Naive B cell (primary cell): ENCODE data around the gene RNU6-9. TPM values are rescaled to one million over a fixed set of nuclear protein-coding genes. Genes with fewer than 3 reads are reported as not detected.
"Not testable (repeated sequence)": the region's sequence is repeated elsewhere in the genome, so short reads cannot be mapped to it uniquely, and the experiment has no call there.

Experiments
- ATAC-seq, 2 donors: fragments of 150-1000 bp; cut with Tn5 transposase; 2 replicates each; pipeline ENCODE4 v1.10.0; 2021; ENCODE audit warnings: low read depth in 2 of 2, mild to moderate bottlenecking in 2 of 2, moderate library complexity in 2 of 2
- DNase-seq: peaks from one replicate; pipeline ENCODE4 v3.0.0; 2022
- H3K27ac Mint-ChIP-seq, 6 donors: one replicate each; pipeline ENCODE4 v1.8.0; 2020 to 2022; ENCODE audit warnings: mild to moderate bottlenecking in 6 of 6, mixed read lengths in 6 of 6, moderate library complexity in 5 of 6, inconsistent platforms in 2 of 6
- H3K27me3 Mint-ChIP-seq, 3 donors: one replicate each; pipeline ENCODE4 v1.8.0; 2021 to 2022; ENCODE audit warnings: mixed read lengths in 3 of 3, mild to moderate bottlenecking in 1 of 3
- H3K36me3 Mint-ChIP-seq, 2 donors: one replicate each; pipeline ENCODE4 v1.8.0; 2020 to 2022; ENCODE audit warnings: mixed read lengths in 2 of 2, inconsistent platforms in 1 of 2, mild to moderate bottlenecking in 1 of 2
- H3K4me1 Mint-ChIP-seq, 3 donors: one replicate each; pipeline ENCODE4 v1.8.0; 2020 to 2022; ENCODE audit warnings: mixed read lengths in 3 of 3, inconsistent platforms in 1 of 3, mild to moderate bottlenecking in 1 of 3, moderate library complexity in 1 of 3
- H3K4me3 Mint-ChIP-seq, 8 donors: one replicate each; pipeline ENCODE4 v1.8.0; 2020 to 2022; ENCODE audit warnings: mild to moderate bottlenecking in 8 of 8, mixed read lengths in 8 of 8, moderate library complexity in 8 of 8, inconsistent platforms in 2 of 8
- H3K9me3 Mint-ChIP-seq, 7 donors: one replicate each; pipeline ENCODE4 v1.8.0; 2020 to 2022; ENCODE audit warnings: mixed read lengths in 7 of 7, mild to moderate bottlenecking in 5 of 7, inconsistent platforms in 2 of 7, moderate library complexity in 1 of 7
- polyA plus RNA-seq, 6 donors: library from polyadenylated mRNA; unstranded; fragments of 300-500 nt; fragmentation: Illumina TruSeq; gene quantifications; one replicate each; pipeline ENCODE4 v1.2.3, GENCODE V29; 2021; ENCODE audit warnings: low read depth in 6 of 6

The RNU6-9 gene
- polyA plus RNA-seq, 6 donors from 2014 or later, result not detected

- no peaks in the 10 kb centered on the region for H3K27me3 Mint-ChIP-seq
- no peaks in the 10 kb centered on the region for H3K9me3 Mint-ChIP-seq
- ATAC-seq, result no peak
- DNase-seq, result no peak
- H3K36me3 Mint-ChIP-seq, result no peaks in the 10 kb centered on the region
- H3K4me3 Mint-ChIP-seq, result peak overlapping the region in 2 of 8 donors; percentile 41 to 42
- peaks cover 12 to 20% (median 18%) of the 10 kb centered on the region in 3 donors for H3K4me1 Mint-ChIP-seq
- no peak overlapping the region for H3K27ac Mint-ChIP-seq
Measured at GRCh38 chr19:887599-887998, 5.7 kb upstream of the RNU6-9 start.

- H3K4me3 Mint-ChIP-seq, result peak overlapping the region in 6 of 8 donors; percentile 9 to 70 (median 38)
- H3K36me3 Mint-ChIP-seq, result no peaks in the 10 kb centered on the region
- peak overlapping the region in 4 of 6 donors; percentile 59 to 87 (median 76) for H3K27ac Mint-ChIP-seq
- no peaks in the 10 kb centered on the region for H3K27me3 Mint-ChIP-seq
- DNase-seq (no peak), ATAC-seq (no peak)
- peaks cover 0 to 3% (median 0%) of the 10 kb centered on the region in 7 donors for H3K9me3 Mint-ChIP-seq
- peaks cover 17 to 30% (median 27%) of the 10 kb centered on the region in 3 donors for H3K4me1 Mint-ChIP-seq
Measured at GRCh38 chr19:888581-889385, 4.5 kb upstream of the RNU6-9 start.

DNA sequence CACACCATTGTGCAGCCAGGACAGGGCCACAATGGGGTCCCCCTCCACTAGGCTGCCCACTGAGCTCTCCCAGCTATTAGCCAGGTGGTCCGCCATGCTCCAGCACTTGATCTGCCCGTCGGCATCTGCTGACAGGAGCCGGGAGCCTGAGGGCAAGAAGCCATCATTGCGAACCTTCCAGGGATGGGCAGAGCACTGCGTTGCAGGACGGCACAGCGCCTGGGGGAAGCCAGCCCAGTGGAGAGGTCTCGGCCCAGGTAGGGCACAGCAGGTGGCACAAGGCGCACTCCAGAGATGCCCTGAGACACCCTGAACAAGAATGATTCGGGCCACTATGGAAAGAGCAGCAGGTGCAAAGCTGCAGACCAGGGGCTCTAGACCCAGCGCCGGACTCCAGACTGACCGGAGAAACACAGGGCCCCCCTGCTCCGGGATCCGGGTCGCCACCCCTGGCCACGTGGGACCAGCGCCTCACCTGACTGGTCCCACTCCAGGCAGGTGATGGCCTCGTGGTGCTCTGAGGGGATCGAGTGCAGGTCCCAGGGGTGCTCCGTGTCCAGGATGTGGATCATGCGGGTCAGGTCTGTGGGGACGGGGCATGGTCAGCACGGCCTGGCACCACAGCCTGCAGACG, 3.5 kb upstream of the RNU6-9 start:
- DNase-seq (no peak), ATAC-seq (no peak)
- H3K27me3 Mint-ChIP-seq, result no peaks in the 10 kb centered on the region
- peaks cover 0 to 3% (median 0%) of the 10 kb centered on the region in 7 donors for H3K9me3 Mint-ChIP-seq
- peaks cover 17 to 34% (median 30%) of the 10 kb centered on the region in 3 donors for H3K4me1 Mint-ChIP-seq
- H3K4me3 Mint-ChIP-seq, result peak overlapping the region in 4 of 8 donors; percentile 35 to 71 (median 62)
- H3K36me3 Mint-ChIP-seq, result no peaks in the 10 kb centered on the region
- peak overlapping the region in 2 of 6 donors; percentile 56 to 87 for H3K27ac Mint-ChIP-seq

DNA sequence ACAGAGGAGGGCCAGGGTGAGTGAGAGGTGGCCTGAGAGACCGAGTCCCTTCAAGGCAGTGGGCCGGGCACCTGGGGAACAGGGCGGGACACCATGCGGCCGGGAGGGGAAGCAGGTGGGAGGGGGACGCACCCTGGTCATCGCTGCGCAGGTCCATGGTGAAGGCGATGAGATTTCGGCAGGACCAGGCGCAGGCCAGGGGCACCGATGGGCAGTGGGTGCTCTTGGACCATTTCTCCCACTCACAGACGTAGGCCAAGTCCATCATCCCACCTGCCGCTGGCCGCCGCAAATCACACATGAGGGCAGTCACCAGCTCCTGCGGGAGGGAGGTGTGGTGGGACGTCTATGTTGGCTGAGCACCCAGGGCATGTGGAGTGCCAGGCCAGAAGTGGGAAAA, 2.5 kb upstream of the RNU6-9 start:
- DNase-seq, result no peak
- H3K4me1 Mint-ChIP-seq, result peaks cover 21 to 34% (median 30%) of the 10 kb centered on the region in 3 donors
- no peaks in the 10 kb centered on the region for H3K36me3 Mint-ChIP-seq
- no peaks in the 10 kb centered on the region for H3K27me3 Mint-ChIP-seq
- no peak for ATAC-seq
- H3K4me3 Mint-ChIP-seq, result peak overlapping the region; percentile 68 to 88 (median 79)
- H3K27ac Mint-ChIP-seq, result peak overlapping the region in 3 of 6 donors; percentile 73 to 91 (median 80)
- peaks cover 0 to 3% (median 0%) of the 10 kb centered on the region in 7 donors for H3K9me3 Mint-ChIP-seq

- H3K27me3 Mint-ChIP-seq, ATAC-seq, H3K9me3 Mint-ChIP-seq, H3K36me3 Mint-ChIP-seq, DNase-seq: not testable (repeated sequence)
- H3K4me1 Mint-ChIP-seq, result peaks cover 26 to 34% (median 30%) of the 10 kb centered on the region in 3 donors
- peak overlapping the region in 3 of 6 donors; percentile 29 to 100 (median 56) for H3K27ac Mint-ChIP-seq
- H3K4me3 Mint-ChIP-seq, result peak overlapping the region; percentile 81 to 96 (median 88)
Measured at GRCh38 chr19:891421-892200, 1.7 kb upstream of the RNU6-9 start.

DNA sequence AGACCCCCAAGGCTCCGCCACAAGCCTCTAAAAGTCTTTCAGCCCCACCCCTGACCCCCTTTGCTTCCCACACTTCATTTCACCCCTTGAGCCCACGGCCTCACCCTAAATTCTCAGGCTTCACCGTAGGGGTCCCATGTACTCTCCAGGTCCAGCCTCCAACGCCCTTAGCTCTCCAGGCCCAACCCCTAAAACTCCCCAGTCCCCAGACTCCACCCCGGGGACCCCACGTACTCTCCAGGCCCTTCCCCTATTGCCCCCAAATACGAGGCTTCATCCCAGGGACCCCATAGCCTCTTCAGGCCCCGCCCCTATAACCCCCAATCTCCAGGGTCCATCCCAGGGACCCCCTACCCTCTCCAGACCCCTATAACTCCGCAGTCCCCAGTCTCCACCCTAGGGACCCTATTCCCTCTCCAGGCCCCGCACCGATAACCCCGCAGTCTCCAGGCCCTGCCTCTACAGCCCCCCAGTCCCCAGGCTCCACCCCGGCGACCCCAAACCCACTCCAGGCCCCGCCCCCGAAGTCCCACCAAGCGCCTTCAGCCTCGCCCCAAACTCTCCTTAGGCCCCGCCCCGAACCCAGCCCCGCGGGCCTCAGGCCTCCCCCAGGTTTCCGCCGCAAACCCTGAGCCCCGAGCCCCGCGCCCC, 916 bp upstream of the RNU6-9 start:
- H3K27me3 Mint-ChIP-seq, result no peaks in the 10 kb centered on the region
- peaks cover 0 to 3% (median 0%) of the 10 kb centered on the region in 7 donors for H3K9me3 Mint-ChIP-seq
- no peaks in the 10 kb centered on the region for H3K36me3 Mint-ChIP-seq
- H3K4me3 Mint-ChIP-seq, result peak overlapping the region; percentile 81 to 97 (median 91)
- peaks cover 27 to 32% (median 30%) of the 10 kb centered on the region in 3 donors for H3K4me1 Mint-ChIP-seq
- DNase-seq, result no peak
- ATAC-seq, result peak in 1 of 2 donors; percentile 24
- H3K27ac Mint-ChIP-seq, result peak overlapping the region; percentile 79 to 100 (median 90)

DNA sequence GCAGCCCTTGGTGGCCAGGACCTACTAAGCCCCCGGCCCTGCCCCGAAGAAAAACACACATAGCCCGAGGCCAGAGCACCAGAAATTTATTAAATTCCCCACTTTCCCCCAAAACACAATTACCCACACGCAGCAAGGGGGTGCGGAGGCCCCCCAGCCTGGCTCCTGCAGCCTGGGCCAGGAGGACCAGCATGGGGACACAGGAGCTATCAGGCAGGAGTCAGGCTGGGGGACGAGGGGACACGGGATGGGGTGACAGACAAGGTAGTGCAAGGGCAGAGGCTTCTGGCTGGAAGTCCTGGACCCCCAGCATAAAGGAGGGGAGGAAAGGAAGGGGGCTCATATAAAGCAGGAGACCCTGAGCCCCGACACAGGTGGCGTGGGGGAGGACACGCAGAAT, 3.1 kb downstream of the RNU6-9 start:
- Mint-ChIP-seq H3K27me3 (no peaks in the 10 kb centered on the region), H3K4me1 (peaks cover 19 to 29% (median 27%) of the 10 kb centered on the region in 3 donors), H3K4me3 (peak overlapping the region in 2 of 8 donors; percentile 62 to 81), H3K9me3 (peaks cover 0 to 3% (median 0%) of the 10 kb centered on the region in 7 donors), H3K27ac (peak overlapping the region in 4 of 6 donors; percentile 39 to 78 (median 66)), H3K36me3 (no peaks in the 10 kb centered on the region)
- DNase-seq (no peak), ATAC-seq (no peak)

DNA sequence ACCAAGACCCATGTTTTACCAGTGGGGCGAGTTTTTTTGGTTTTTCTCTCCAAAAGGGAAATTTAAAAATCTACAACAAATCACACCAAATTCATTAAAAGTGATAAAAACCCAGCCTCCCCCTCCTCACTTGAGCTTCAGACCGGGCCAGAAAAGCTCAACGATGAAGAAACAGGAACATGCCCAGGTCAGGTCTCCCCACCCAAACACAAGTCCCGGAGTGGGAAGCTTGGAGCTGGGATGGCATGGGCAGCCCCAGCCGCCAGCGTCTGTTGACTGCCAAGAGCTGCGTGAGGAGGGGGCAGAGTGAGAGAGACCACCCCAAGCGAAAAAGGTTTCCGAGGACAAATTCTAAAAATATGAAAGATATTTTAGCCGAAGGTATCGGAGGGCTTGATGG, 3.7 kb downstream of the RNU6-9 start:
- ATAC-seq (no peak), DNase-seq (no peak)
- H3K4me3 Mint-ChIP-seq, result no peak overlapping the region
- H3K27me3 Mint-ChIP-seq, result no peaks in the 10 kb centered on the region
- peaks cover 18 to 27% (median 26%) of the 10 kb centered on the region in 3 donors for H3K4me1 Mint-ChIP-seq
- H3K36me3 Mint-ChIP-seq, result no peaks in the 10 kb centered on the region
- peaks cover 0 to 3% (median 0%) of the 10 kb centered on the region in 7 donors for H3K9me3 Mint-ChIP-seq
- H3K27ac Mint-ChIP-seq, result peak overlapping the region in 2 of 6 donors; percentile 39 to 78

- Mint-ChIP-seq H3K27me3 (no peaks in the 10 kb centered on the region), H3K4me1 (peaks cover 14 to 24% (median 21%) of the 10 kb centered on the region in 3 donors), H3K36me3 (no peaks in the 10 kb centered on the region), H3K27ac (peak overlapping the region in 1 of 6 donors; percentile 39), H3K4me3 (no peak overlapping the region), H3K9me3 (peaks cover 0 to 3% (median 0%) of the 10 kb centered on the region in 7 donors)
- ATAC-seq, result no peak
- no peak for DNase-seq
Measured at GRCh38 chr19:897442-898039, 4.3 kb downstream of the RNU6-9 start.

DNA sequence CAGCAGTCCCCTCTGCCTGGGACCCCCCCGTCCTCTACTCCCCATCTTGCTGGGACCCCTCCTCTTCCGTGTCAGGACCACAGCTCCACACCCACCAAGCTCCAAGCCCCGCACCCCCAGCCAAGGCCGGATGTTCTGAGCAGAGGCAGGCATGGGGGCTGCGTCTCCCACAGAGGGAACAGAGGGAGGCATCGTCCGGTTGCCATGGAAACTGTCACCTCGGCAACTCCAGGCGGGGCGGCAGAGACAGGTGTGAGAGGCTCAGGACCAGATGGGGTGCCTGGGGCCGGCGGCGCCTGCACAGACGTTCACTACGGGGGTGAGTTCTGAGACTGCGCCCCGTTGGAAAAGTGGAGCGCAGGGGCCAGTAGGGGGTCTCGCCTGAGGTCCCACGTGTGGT, 5.4 kb downstream of the RNU6-9 start:
- H3K9me3 Mint-ChIP-seq, result no peaks in the 10 kb centered on the region
- no peaks in the 10 kb centered on the region for H3K27me3 Mint-ChIP-seq
- peaks cover 10 to 20% (median 12%) of the 10 kb centered on the region in 3 donors for H3K4me1 Mint-ChIP-seq
- no peaks in the 10 kb centered on the region for H3K36me3 Mint-ChIP-seq
- no peak for DNase-seq
- ATAC-seq, result peak in 1 of 2 donors; percentile 64
- peak overlapping the region in 4 of 6 donors; percentile 27 to 87 (median 68) for H3K27ac Mint-ChIP-seq
- no peak overlapping the region for H3K4me3 Mint-ChIP-seq

- ATAC-seq (no peak), DNase-seq (no peak)
- Mint-ChIP-seq H3K36me3 (no peaks in the 10 kb centered on the region), H3K27me3 (no peaks in the 10 kb centered on the region), H3K9me3 (no peaks in the 10 kb centered on the region), H3K27ac (peak overlapping the region in 1 of 6 donors; percentile 52), H3K4me3 (no peak overlapping the region), H3K4me1 (peaks cover 15 to 17% (median 17%) of the 10 kb centered on the region in 3 donors)
Measured at GRCh38 chr19:899336-900042, 6.2 kb downstream of the RNU6-9 start.

DNA sequence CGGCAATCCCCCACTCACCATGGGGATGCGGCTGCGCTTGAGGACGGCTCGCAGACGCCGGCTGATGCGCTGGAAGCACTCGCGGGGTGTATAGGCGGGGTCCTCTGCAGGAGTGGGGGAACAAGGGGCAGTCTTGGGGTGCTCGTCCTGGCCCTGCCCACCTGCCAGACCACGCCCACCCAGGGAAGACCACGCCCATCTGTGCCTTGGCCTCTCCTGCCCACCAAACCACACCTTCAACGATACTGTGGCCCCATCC, 6.7 kb downstream of the RNU6-9 start:
- H3K9me3 Mint-ChIP-seq, result no peaks in the 10 kb centered on the region

More for the DNA sequence above, 6.7 kb downstream of the RNU6-9 start:
- Mint-ChIP-seq H3K36me3 (no peaks in the 10 kb centered on the region), H3K27me3 (no peaks in the 10 kb centered on the region), H3K27ac (peak overlapping the region in 1 of 6 donors; percentile 49), H3K4me3 (no peak overlapping the region), H3K4me1 (peaks cover 15 to 22% (median 21%) of the 10 kb centered on the region in 3 donors)
- no peak for DNase-seq
- ATAC-seq, result peak; percentile 14 to 16
